ENCODE results near the gene BTN3A1. TPM values are rescaled to one million over a fixed set of nuclear protein-coding genes. Genes with fewer than 3 reads are reported as not detected.
"Not testable (repeated sequence)": the region's sequence is repeated elsewhere in the genome, so short reads cannot be mapped to it uniquely, and the experiment has no call there.

BTN3A1 gene
- total RNA-seq, 2 donors from 2014 or later, result 57.3 to 62.8 TPM

GRCh38 chr6:26365633-26365995 lies 36.5 kb upstream of the BTN3A1 start:
- H3K27ac Mint-ChIP-seq, result no peak overlapping the region
- ATAC-seq (replicated peaks in 1 of 2) (no peak), DNase-seq (no peak)
- H3K9me3 Mint-ChIP-seq, result no peaks in the 10 kb centered on the region
- H3K27me3 Mint-ChIP-seq (ENCODE audit: low read depth), result no peaks in the 10 kb centered on the region
- H3K4me1 Mint-ChIP-seq (ENCODE audit: low read depth), result peaks cover 61% of the 10 kb centered on the region
- peaks cover 5 to 7% of the 10 kb centered on the region in 2 donors for H3K36me3 Mint-ChIP-seq (ENCODE audit: insufficient read depth in 2 of 2)
- H3K4me3 Mint-ChIP-seq, result no peak overlapping the region

- Mint-ChIP-seq H3K4me3 (peak overlapping the region in 1 of 2 donors; percentile 82), H3K9me3 (no peaks in the 10 kb centered on the region), H3K36me3 (ENCODE audit: insufficient read depth in 2 of 2) (peaks cover 5 to 9% of the 10 kb centered on the region in 2 donors), H3K4me1 (ENCODE audit: low read depth) (peaks cover 54% of the 10 kb centered on the region), H3K27me3 (ENCODE audit: low read depth) (no peaks in the 10 kb centered on the region), H3K27ac (peak overlapping the region; percentile 56)
- ATAC-seq (replicated peaks in 1 of 2), result no peak
- no peak for DNase-seq
These were observed 35.6 kb upstream of the BTN3A1 start for GRCh38 chr6:26366504-26366903.

GRCh38 chr6:26367114-26367513 lies 35.0 kb upstream of the BTN3A1 start:
- Mint-ChIP-seq H3K9me3 (no peaks in the 10 kb centered on the region), H3K4me1 (ENCODE audit: low read depth) (peaks cover 53% of the 10 kb centered on the region), H3K36me3 (ENCODE audit: insufficient read depth in 2 of 2) (peaks cover 5 to 9% of the 10 kb centered on the region in 2 donors), H3K27me3 (ENCODE audit: low read depth) (no peaks in the 10 kb centered on the region), H3K27ac (peak overlapping the region; percentile 92), H3K4me3 (peak overlapping the region in 1 of 2 donors; percentile 85)
- no peak for DNase-seq
- no peak for ATAC-seq (replicated peaks in 1 of 2)

- not testable (repeated sequence) for H3K9me3 Mint-ChIP-seq; H3K4me3 Mint-ChIP-seq; ATAC-seq (replicated peaks in 1 of 2); H3K27me3 Mint-ChIP-seq (ENCODE audit: low read depth); DNase-seq
- H3K36me3 Mint-ChIP-seq (ENCODE audit: insufficient read depth in 2 of 2), result peaks cover 19 to 23% of the 10 kb centered on the region in 2 donors
- peaks cover 49% of the 10 kb centered on the region for H3K4me1 Mint-ChIP-seq (ENCODE audit: low read depth)
- H3K27ac Mint-ChIP-seq, result peak overlapping the region; percentile 46
These were observed 30.3 kb upstream of the BTN3A1 start for GRCh38 chr6:26371813-26372212.

DNA sequence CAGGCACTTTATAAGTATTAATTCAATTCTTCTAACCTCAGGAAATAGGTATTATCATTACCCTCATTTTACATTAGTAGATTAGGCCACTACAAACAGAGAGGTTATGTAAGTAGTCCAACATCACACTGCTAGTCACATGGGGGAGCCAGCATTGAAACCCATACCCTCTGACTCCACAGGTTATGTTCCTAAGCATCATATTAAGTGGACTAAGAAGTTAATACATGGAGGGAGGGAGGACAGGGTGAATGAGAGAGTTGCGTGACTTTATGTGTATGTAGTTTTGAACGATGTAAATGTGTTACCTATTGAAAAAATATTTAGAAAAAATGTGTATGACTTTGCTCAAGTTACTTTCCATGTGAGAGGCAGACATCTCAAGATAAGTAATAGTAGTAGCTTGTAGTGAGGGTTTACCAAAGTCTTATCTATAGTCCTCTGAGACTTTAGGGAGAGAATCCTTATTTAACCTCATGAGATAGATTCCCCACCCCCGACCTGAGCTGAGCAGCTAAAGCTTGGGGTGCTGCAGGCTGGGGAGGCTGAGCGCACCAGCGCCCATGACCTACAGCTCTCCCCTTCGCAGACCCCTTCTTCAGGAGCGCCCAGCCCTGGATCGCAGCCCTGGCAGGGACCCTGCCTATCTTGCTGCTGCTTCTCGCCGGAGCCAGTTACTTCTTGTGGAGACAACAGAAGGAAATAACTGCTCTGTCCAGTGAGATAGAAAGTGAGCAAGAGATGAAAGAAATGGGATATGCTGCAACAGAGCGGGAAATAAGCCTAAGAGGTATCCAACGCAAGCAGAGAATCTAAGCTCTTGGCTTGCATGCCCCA lies 29.5 kb upstream of the BTN3A1 start:
- Mint-ChIP-seq H3K27me3 (ENCODE audit: low read depth) (no peaks in the 10 kb centered on the region), H3K36me3 (ENCODE audit: insufficient read depth in 2 of 2) (peaks cover 19 to 21% of the 10 kb centered on the region in 2 donors), H3K9me3 (no peaks in the 10 kb centered on the region), H3K27ac (no peak overlapping the region), H3K4me3 (no peak overlapping the region), H3K4me1 (ENCODE audit: low read depth) (peaks cover 42% of the 10 kb centered on the region)
- DNase-seq, result no peak
- ATAC-seq (replicated peaks in 1 of 2), result no peak

DNA sequence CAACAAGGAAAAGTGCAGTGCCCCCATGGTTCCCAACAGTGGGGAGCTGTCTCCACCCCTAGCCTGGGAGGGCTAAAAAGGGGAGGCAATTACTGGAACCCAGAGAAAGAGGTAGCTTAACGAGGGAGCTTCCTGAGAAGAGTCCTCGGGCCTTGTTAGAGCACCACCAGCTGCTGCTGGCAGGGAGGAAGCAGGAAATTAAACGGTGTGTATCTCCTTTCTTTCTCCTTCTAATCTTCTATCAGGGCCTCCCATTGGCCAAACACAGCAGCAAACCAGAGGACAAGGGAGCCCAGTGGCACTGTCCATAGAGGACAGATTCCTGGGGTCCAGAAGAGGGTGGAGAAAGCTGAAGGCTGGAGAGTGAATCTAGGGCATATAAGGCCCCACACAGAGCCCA lies 26.8 kb upstream of the BTN3A1 start:
- no peak overlapping the region for H3K27ac Mint-ChIP-seq
- no peaks in the 10 kb centered on the region for H3K9me3 Mint-ChIP-seq
- ATAC-seq (replicated peaks in 1 of 2) (no peak), DNase-seq (no peak)
- peaks cover 13 to 18% of the 10 kb centered on the region in 2 donors for H3K36me3 Mint-ChIP-seq (ENCODE audit: insufficient read depth in 2 of 2)
- H3K4me3 Mint-ChIP-seq, result no peak overlapping the region
- no peaks in the 10 kb centered on the region for H3K27me3 Mint-ChIP-seq (ENCODE audit: low read depth)
- H3K4me1 Mint-ChIP-seq (ENCODE audit: low read depth), result peaks cover 28% of the 10 kb centered on the region

GRCh38 chr6:26377719-26378118 lies 24.4 kb upstream of the BTN3A1 start:
- ATAC-seq (replicated peaks in 1 of 2) (no peak), DNase-seq (no peak)
- Mint-ChIP-seq H3K9me3 (no peaks in the 10 kb centered on the region), H3K36me3 (ENCODE audit: insufficient read depth in 2 of 2) (peaks cover 11 to 18% of the 10 kb centered on the region in 2 donors), H3K27ac (no peak overlapping the region), H3K27me3 (ENCODE audit: low read depth) (no peaks in the 10 kb centered on the region), H3K4me3 (no peak overlapping the region), H3K4me1 (ENCODE audit: low read depth) (peaks cover 37% of the 10 kb centered on the region)

GRCh38 chr6:26378143-26378542 lies 23.9 kb upstream of the BTN3A1 start:
- not testable (repeated sequence) for DNase-seq; H3K27me3 Mint-ChIP-seq (ENCODE audit: low read depth); ATAC-seq (replicated peaks in 1 of 2); H3K4me3 Mint-ChIP-seq; H3K9me3 Mint-ChIP-seq
- Mint-ChIP-seq H3K4me1 (ENCODE audit: low read depth) (peaks cover 41% of the 10 kb centered on the region), H3K36me3 (ENCODE audit: insufficient read depth in 2 of 2) (peaks cover 13 to 18% of the 10 kb centered on the region in 2 donors), H3K27ac (peak overlapping the region; percentile 77)

- H3K36me3 Mint-ChIP-seq (ENCODE audit: insufficient read depth in 2 of 2), result peaks cover 11 to 12% of the 10 kb centered on the region in 2 donors
- no peak overlapping the region for H3K27ac Mint-ChIP-seq
- no peaks in the 10 kb centered on the region for H3K9me3 Mint-ChIP-seq
- ATAC-seq (replicated peaks in 1 of 2) (no peak), DNase-seq (no peak)
- H3K4me3 Mint-ChIP-seq, result no peak overlapping the region
- peaks cover 47% of the 10 kb centered on the region for H3K4me1 Mint-ChIP-seq (ENCODE audit: low read depth)
- H3K27me3 Mint-ChIP-seq (ENCODE audit: low read depth), result no peaks in the 10 kb centered on the region
These were observed 22.8 kb upstream of the BTN3A1 start for GRCh38 chr6:26379292-26379691.

GRCh38 chr6:26379740-26380139 lies 22.3 kb upstream of the BTN3A1 start:
- H3K4me3 Mint-ChIP-seq, result no peak overlapping the region
- H3K27ac Mint-ChIP-seq, result no peak overlapping the region
- no peak for DNase-seq
- no peak for ATAC-seq (replicated peaks in 1 of 2)
- peaks cover 46% of the 10 kb centered on the region for H3K4me1 Mint-ChIP-seq (ENCODE audit: low read depth)
- H3K36me3 Mint-ChIP-seq (ENCODE audit: insufficient read depth in 2 of 2), result peaks cover 8 to 11% of the 10 kb centered on the region in 2 donors
- H3K9me3 Mint-ChIP-seq, result no peaks in the 10 kb centered on the region
- no peaks in the 10 kb centered on the region for H3K27me3 Mint-ChIP-seq (ENCODE audit: low read depth)

DNA sequence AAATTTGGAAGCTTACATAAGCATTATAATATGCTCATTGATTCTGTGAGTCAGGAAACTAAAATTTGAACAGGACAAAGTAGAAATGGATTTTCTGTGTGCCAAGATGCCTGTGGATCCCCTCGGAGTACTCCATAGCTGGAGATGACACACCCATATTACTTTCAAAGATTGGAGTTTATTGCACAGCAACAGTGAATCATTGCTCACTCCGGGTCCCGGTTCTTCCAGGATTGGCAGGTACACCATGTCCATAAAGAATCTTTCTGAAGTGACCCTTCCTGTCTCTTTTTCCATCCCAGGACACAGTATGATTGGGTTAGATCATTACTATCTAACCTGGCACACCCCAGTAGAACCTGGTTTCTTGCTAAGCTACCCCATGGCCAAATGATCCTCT lies 21.8 kb upstream of the BTN3A1 start:
- Mint-ChIP-seq H3K27ac (no peak overlapping the region), H3K9me3 (no peaks in the 10 kb centered on the region), H3K4me3 (no peak overlapping the region), H3K4me1 (ENCODE audit: low read depth) (peaks cover 44% of the 10 kb centered on the region), H3K36me3 (ENCODE audit: insufficient read depth in 2 of 2) (peaks cover 7 to 8% of the 10 kb centered on the region in 2 donors), H3K27me3 (ENCODE audit: low read depth) (no peaks in the 10 kb centered on the region)
- DNase-seq, result no peak
- no peak for ATAC-seq (replicated peaks in 1 of 2)

GRCh38 chr6:26382121-26382520 lies 20.0 kb upstream of the BTN3A1 start:
- Mint-ChIP-seq H3K27ac (peak overlapping the region; percentile 100), H3K4me1 (ENCODE audit: low read depth) (peaks cover 46% of the 10 kb centered on the region), H3K4me3 (peak overlapping the region; percentile 97 to 100), H3K36me3 (ENCODE audit: insufficient read depth in 2 of 2) (peaks cover 6 to 7% of the 10 kb centered on the region in 2 donors), H3K27me3 (ENCODE audit: low read depth) (no peaks in the 10 kb centered on the region), H3K9me3 (no peaks in the 10 kb centered on the region)
- DNase-seq, result no peak
- no peak for ATAC-seq (replicated peaks in 1 of 2)

GRCh38 chr6:26383624-26384417 lies 18.3 kb upstream of the BTN3A1 start:
- DNase-seq (peak in 1 of 2 donors; percentile 14), ATAC-seq (replicated peaks in 1 of 2) (peak; percentile 27 to 31)
- Mint-ChIP-seq H3K9me3 (no peaks in the 10 kb centered on the region), H3K4me1 (ENCODE audit: low read depth) (peaks cover 40% of the 10 kb centered on the region), H3K36me3 (ENCODE audit: insufficient read depth in 2 of 2) (peaks cover 7 to 13% of the 10 kb centered on the region in 2 donors), H3K27me3 (ENCODE audit: low read depth) (no peaks in the 10 kb centered on the region), H3K4me3 (peak overlapping the region; percentile 97 to 100), H3K27ac (peak overlapping the region; percentile 100)

Data from activated T-cell treated with anti-CD3 and anti-CD28 coated beads, Interleukin-2, amount 50 U/mL, for 72 hours (primary cell).